Measurements from ENCODE around the gene MITF. TPM values are rescaled to one million over a fixed set of nuclear protein-coding genes. Genes with fewer than 3 reads are reported as not detected.

Gene MITF
- total RNA-seq, 1 donor from 2014 or later = 6.0 TPM

- no peak overlapping the region for H3K4me3 Mint-ChIP-seq (ENCODE audit: unreplicated experiment)
- no peak overlapping the region for H3K4me2 ChIP-seq (ENCODE audit: low read length)
- no peaks in the 10 kb centered on the region for H3K27me3 ChIP-seq (ENCODE audit: insufficient read depth, low read length)
- no peaks in the 10 kb centered on the region for H3K36me3 Mint-ChIP-seq (ENCODE audit: low read depth, unreplicated experiment)
- H3K79me2 ChIP-seq (ENCODE audit: insufficient read depth, low read length) = no peaks in the 10 kb centered on the region
- no peaks in the 10 kb centered on the region for H4K20me1 ChIP-seq (ENCODE audit: insufficient read depth, low read length)
- no peak overlapping the region for H3K4me3 ChIP-seq (ENCODE audit: insufficient read depth, low read depth, low read length)
- H3K4me1 Mint-ChIP-seq (ENCODE audit: low read depth, unreplicated experiment) = peaks cover 18% of the 10 kb centered on the region
- H3K4me1 ChIP-seq (ENCODE audit: insufficient read depth, low read length) = no peaks in the 10 kb centered on the region
- H3K27me3 Mint-ChIP-seq (ENCODE audit: low read depth, unreplicated experiment) = no peaks in the 10 kb centered on the region
- no peaks in the 10 kb centered on the region for H3K9me3 Mint-ChIP-seq (ENCODE audit: unreplicated experiment)
- H3K36me3 ChIP-seq (ENCODE audit: insufficient read depth, low read length) = no peaks in the 10 kb centered on the region
- no peak overlapping the region for H2AFZ ChIP-seq (ENCODE audit: low read depth, low read length)
- H3K27ac Mint-ChIP-seq (ENCODE audit: unreplicated experiment) = no peak overlapping the region
- no peak overlapping the region for H3K27ac ChIP-seq (ENCODE audit: low read depth, low read length)
- no peak overlapping the region for H3K9ac ChIP-seq (ENCODE audit: low read length)
- FAIRE-seq (no peak), DNase-seq (ENCODE audit: low read depth) (peak; percentile 14)
- no peaks in the 10 kb centered on the region for H3K9me3 ChIP-seq (ENCODE audit: insufficient read depth, low read depth, low read length)
- TF ChIP-seq CTCF (IDR thresholded peaks at IDR 0.05; ENCODE audit: insufficient read depth, low read depth, low read length) (no peak), EZH2 (IDR thresholded peaks at IDR 0.05; ENCODE audit: insufficient read depth, low read length) (no peak)
Observed at GRCh38 chr3:69848113-69848512, 108.8 kb downstream of the MITF start.

- no peak for FAIRE-seq
- no peak overlapping the region for H3K4me2 ChIP-seq (ENCODE audit: low read length)
- H4K20me1 ChIP-seq (ENCODE audit: insufficient read depth, low read length) = no peaks in the 10 kb centered on the region
- no peak for DNase-seq (ENCODE audit: low read depth)
- Mint-ChIP-seq H3K27ac (ENCODE audit: unreplicated experiment) (no peak overlapping the region), H3K9me3 (ENCODE audit: unreplicated experiment) (no peaks in the 10 kb centered on the region), H3K4me1 (ENCODE audit: low read depth, unreplicated experiment) (peaks cover 27% of the 10 kb centered on the region), H3K27me3 (ENCODE audit: low read depth, unreplicated experiment) (no peaks in the 10 kb centered on the region), H3K36me3 (ENCODE audit: low read depth, unreplicated experiment) (no peaks in the 10 kb centered on the region), H3K4me3 (ENCODE audit: unreplicated experiment) (no peak overlapping the region)
- H2AFZ ChIP-seq (ENCODE audit: low read depth, low read length) = no peak overlapping the region
- H3K9me3 ChIP-seq (ENCODE audit: insufficient read depth, low read depth, low read length) = no peaks in the 10 kb centered on the region
- H3K36me3 ChIP-seq (ENCODE audit: insufficient read depth, low read length) = no peaks in the 10 kb centered on the region
- no peaks in the 10 kb centered on the region for H3K4me1 ChIP-seq (ENCODE audit: insufficient read depth, low read length)
- no peak overlapping the region for H3K4me3 ChIP-seq (ENCODE audit: insufficient read depth, low read depth, low read length)
- H3K27me3 ChIP-seq (ENCODE audit: insufficient read depth, low read length) = no peaks in the 10 kb centered on the region
- no peaks in the 10 kb centered on the region for H3K79me2 ChIP-seq (ENCODE audit: insufficient read depth, low read length)
- no peak for TF ChIP-seq EZH2 (IDR thresholded peaks at IDR 0.05; ENCODE audit: insufficient read depth, low read length)
- no peak for TF ChIP-seq CTCF (IDR thresholded peaks at IDR 0.05; ENCODE audit: insufficient read depth, low read depth, low read length)
- no peak overlapping the region for H3K27ac ChIP-seq (ENCODE audit: low read depth, low read length)
- no peak overlapping the region for H3K9ac ChIP-seq (ENCODE audit: low read length)
Observed at GRCh38 chr3:69850849-69851248, 111.6 kb downstream of the MITF start.

- Histone ChIP-seq H3K9ac (ENCODE audit: low read length) (no peak overlapping the region), H3K27ac (ENCODE audit: low read depth, low read length) (no peak overlapping the region), H3K27me3 (ENCODE audit: insufficient read depth, low read length) (no peaks in the 10 kb centered on the region), H3K4me1 (ENCODE audit: insufficient read depth, low read length) (no peaks in the 10 kb centered on the region), H3K4me3 (ENCODE audit: insufficient read depth, low read depth, low read length) (no peak overlapping the region), H3K9me3 (ENCODE audit: insufficient read depth, low read depth, low read length) (no peaks in the 10 kb centered on the region), H4K20me1 (ENCODE audit: insufficient read depth, low read length) (no peaks in the 10 kb centered on the region), H2AFZ (ENCODE audit: low read depth, low read length) (no peak overlapping the region), H3K79me2 (ENCODE audit: insufficient read depth, low read length) (no peaks in the 10 kb centered on the region), H3K4me2 (ENCODE audit: low read length) (no peak overlapping the region), H3K36me3 (ENCODE audit: insufficient read depth, low read length) (no peaks in the 10 kb centered on the region)
- no peak for TF ChIP-seq CTCF (IDR thresholded peaks at IDR 0.05; ENCODE audit: insufficient read depth, low read depth, low read length)
- TF ChIP-seq EZH2 (IDR thresholded peaks at IDR 0.05; ENCODE audit: insufficient read depth, low read length) = no peak
- no peaks in the 10 kb centered on the region for H3K36me3 Mint-ChIP-seq (ENCODE audit: low read depth, unreplicated experiment)
- H3K4me3 Mint-ChIP-seq (ENCODE audit: unreplicated experiment) = no peak overlapping the region
- FAIRE-seq = no peak
- no peak for DNase-seq (ENCODE audit: low read depth)
- H3K9me3 Mint-ChIP-seq (ENCODE audit: unreplicated experiment) = no peaks in the 10 kb centered on the region
- no peak overlapping the region for H3K27ac Mint-ChIP-seq (ENCODE audit: unreplicated experiment)
- no peaks in the 10 kb centered on the region for H3K27me3 Mint-ChIP-seq (ENCODE audit: low read depth, unreplicated experiment)
- H3K4me1 Mint-ChIP-seq (ENCODE audit: low read depth, unreplicated experiment) = peaks cover 25% of the 10 kb centered on the region
Observed at GRCh38 chr3:69853027-69853426, 113.8 kb downstream of the MITF start.
